Neural cell (in vitro differentiated cells): Measurements from ENCODE around the gene SERGEF.

ENCODE experiments used
- EZH2 ChIP-seq: fragments of 200-600, 300-800 bp; shearing (Covaris generic), sonication (generic); IDR thresholded peaks from 2 replicates; pipeline ENCODE4 v1.6.1; 2014; ENCODE audit warnings: antibody characterized with exemption, low read length, borderline replicate concordance, mild to moderate bottlenecking; ENCODE audit not compliant: insufficient read depth, poor library complexity, severe bottlenecking
- POLR2AphosphoS5 ChIP-seq: IDR thresholded peaks from 2 replicates; pipeline ENCODE4 v1.6.1; 2012
- RAD21 ChIP-seq: fragments of 450-650 bp; conservative IDR thresholded peaks from 2 replicates; pipeline ENCODE4 v1.6.1; 2014; ENCODE audit warnings: antibody characterized with exemption, mild to moderate bottlenecking, moderate library complexity
- SMC3 ChIP-seq: fragments of 450-650 bp; conservative IDR thresholded peaks from 2 replicates; pipeline ENCODE4 v1.6.1; 2014; ENCODE audit warnings: antibody characterized with exemption, mild to moderate bottlenecking, moderate library complexity; ENCODE audit not compliant: poor library complexity
- TAF1 ChIP-seq: IDR thresholded peaks from 2 replicates; pipeline ENCODE4 v1.6.1; 2012; ENCODE audit warnings: low read depth
- TF ChIP-seq, protein P1 (sequence below): fragments of 450-650 bp; IDR thresholded peaks from 2 replicates; pipeline ENCODE4 v1.5.1; 2014; ENCODE audit warnings: antibody characterized with exemption, mild to moderate bottlenecking, moderate library complexity; ENCODE audit not compliant: poor library complexity, severe bottlenecking
- TF ChIP-seq, protein P2 (sequence below): IDR thresholded peaks from 2 replicates; pipeline ENCODE4 v1.6.1; 2012; ENCODE audit warnings: borderline replicate concordance

DNA sequence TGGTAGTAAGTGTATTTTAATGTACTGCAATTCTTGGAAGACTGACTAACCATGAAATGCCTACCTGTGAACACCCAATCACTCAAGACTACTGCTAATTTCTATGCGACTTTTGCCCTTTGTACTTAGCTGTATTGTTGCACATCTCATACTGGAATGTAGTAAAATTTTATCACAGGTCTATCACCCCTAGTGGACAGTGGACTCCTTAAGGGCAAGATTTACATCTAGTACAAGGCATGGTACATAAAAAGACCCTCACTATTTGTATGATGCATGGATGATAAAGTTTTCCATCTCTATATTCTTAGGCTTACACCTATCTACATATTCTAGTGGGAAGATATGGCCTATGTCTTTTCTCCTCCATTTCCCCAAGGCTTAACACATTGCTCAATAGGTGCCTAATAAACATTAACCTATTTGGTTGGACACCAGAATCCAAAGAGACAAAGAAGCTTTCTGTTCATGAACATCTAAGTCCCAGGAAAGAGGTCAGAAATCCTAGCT, 26.1 kb downstream of the SERGEF start:
- TF ChIP-seq EZH2, result no peak
- TF ChIP-seq, protein P1, sequence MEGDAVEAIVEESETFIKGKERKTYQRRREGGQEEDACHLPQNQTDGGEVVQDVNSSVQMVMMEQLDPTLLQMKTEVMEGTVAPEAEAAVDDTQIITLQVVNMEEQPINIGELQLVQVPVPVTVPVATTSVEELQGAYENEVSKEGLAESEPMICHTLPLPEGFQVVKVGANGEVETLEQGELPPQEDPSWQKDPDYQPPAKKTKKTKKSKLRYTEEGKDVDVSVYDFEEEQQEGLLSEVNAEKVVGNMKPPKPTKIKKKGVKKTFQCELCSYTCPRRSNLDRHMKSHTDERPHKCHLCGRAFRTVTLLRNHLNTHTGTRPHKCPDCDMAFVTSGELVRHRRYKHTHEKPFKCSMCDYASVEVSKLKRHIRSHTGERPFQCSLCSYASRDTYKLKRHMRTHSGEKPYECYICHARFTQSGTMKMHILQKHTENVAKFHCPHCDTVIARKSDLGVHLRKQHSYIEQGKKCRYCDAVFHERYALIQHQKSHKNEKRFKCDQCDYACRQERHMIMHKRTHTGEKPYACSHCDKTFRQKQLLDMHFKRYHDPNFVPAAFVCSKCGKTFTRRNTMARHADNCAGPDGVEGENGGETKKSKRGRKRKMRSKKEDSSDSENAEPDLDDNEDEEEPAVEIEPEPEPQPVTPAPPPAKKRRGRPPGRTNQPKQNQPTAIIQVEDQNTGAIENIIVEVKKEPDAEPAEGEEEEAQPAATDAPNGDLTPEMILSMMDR, result no peak
- no peak for TF ChIP-seq SMC3
- no peak for TF ChIP-seq POLR2AphosphoS5
- TF ChIP-seq TAF1, result no peak
- TF ChIP-seq, protein P2, sequence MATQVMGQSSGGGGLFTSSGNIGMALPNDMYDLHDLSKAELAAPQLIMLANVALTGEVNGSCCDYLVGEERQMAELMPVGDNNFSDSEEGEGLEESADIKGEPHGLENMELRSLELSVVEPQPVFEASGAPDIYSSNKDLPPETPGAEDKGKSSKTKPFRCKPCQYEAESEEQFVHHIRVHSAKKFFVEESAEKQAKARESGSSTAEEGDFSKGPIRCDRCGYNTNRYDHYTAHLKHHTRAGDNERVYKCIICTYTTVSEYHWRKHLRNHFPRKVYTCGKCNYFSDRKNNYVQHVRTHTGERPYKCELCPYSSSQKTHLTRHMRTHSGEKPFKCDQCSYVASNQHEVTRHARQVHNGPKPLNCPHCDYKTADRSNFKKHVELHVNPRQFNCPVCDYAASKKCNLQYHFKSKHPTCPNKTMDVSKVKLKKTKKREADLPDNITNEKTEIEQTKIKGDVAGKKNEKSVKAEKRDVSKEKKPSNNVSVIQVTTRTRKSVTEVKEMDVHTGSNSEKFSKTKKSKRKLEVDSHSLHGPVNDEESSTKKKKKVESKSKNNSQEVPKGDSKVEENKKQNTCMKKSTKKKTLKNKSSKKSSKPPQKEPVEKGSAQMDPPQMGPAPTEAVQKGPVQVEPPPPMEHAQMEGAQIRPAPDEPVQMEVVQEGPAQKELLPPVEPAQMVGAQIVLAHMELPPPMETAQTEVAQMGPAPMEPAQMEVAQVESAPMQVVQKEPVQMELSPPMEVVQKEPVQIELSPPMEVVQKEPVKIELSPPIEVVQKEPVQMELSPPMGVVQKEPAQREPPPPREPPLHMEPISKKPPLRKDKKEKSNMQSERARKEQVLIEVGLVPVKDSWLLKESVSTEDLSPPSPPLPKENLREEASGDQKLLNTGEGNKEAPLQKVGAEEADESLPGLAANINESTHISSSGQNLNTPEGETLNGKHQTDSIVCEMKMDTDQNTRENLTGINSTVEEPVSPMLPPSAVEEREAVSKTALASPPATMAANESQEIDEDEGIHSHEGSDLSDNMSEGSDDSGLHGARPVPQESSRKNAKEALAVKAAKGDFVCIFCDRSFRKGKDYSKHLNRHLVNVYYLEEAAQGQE, result no peak
- TF ChIP-seq RAD21, result no peak
